H1 (cell line): Measurements from ENCODE around the gene MZF1. TPM values are rescaled to one million over a fixed set of nuclear protein-coding genes. Genes with fewer than 3 reads are reported as not detected.

ENCODE experiments used
- CTCF ChIA-PET: fragments of 300-600 bp; sonication (Branson Sonifier 250); formaldehyde crosslinking; loops from one replicate; lab custom pipeline; 2021; ENCODE audit not compliant: partially characterized antibody; lab: Charles Lee
- POLR2A ChIA-PET: fragments of 300-600 bp; sonication (Branson Sonifier 250); formaldehyde crosslinking; loops from one replicate; lab custom pipeline; 2021; ENCODE audit warnings: inconsistent platforms; ENCODE audit not compliant: partially characterized antibody; lab: Charles Lee
- DNase-seq, 2 experiments: peaks; one replicate each; pipeline versions ENCODE4 v3.0.0 to v3.0.0-alpha.2; 2010 to 2022; ENCODE audit warnings: low spot score in 2 of 2, low read depth in 1 of 2, mixed read lengths in 1 of 2
- FAIRE-seq: peaks from 2 replicates; lab custom pipeline; 2011; peaks lifted over from hg19 to GRCh38; lab: Jason Lieb, UNC
- H2AFZ ChIP-seq: 2 replicates; pipeline ENCODE4 v1.8.1; 2012; ENCODE audit warnings: low read length, inconsistent platforms
- H2AK5ac ChIP-seq: 2 replicates; pipeline ENCODE4 v1.6.1; 2013; ENCODE audit warnings: low read depth, low read length
- H2BK120ac ChIP-seq: replicated peaks from 2 replicates; pipeline ENCODE3; 2013; ENCODE audit warnings: low read depth, low read length, inconsistent platforms
- H2BK12ac ChIP-seq: 2 replicates; pipeline ENCODE4 v1.6.1; 2013; ENCODE audit warnings: low read depth, low read length
- H2BK15ac ChIP-seq: 2 replicates; pipeline ENCODE4 v1.6.1; 2013; ENCODE audit warnings: low read length
- H2BK20ac ChIP-seq: 2 replicates; pipeline ENCODE4 v1.6.1; 2013; ENCODE audit warnings: low read length
- H2BK5ac ChIP-seq: 2 replicates; pipeline ENCODE4 v1.6.1; 2013; ENCODE audit warnings: low read depth, low read length
- H3K14ac ChIP-seq: 2 replicates; pipeline ENCODE4 v1.6.1; 2013; ENCODE audit warnings: inconsistent platforms; ENCODE audit not compliant: insufficient read length
- H3K18ac ChIP-seq: 2 replicates; pipeline ENCODE4 v1.6.1; 2013; ENCODE audit warnings: low read length; ENCODE audit errors: extremely low read depth
- H3K23ac ChIP-seq: 2 replicates; pipeline ENCODE4 v1.6.1; 2013; ENCODE audit warnings: inconsistent platforms; ENCODE audit not compliant: insufficient read length
- H3K23me2 ChIP-seq: 2 replicates; pipeline ENCODE4 v1.6.1; 2013; ENCODE audit warnings: low read depth, low read length
- H3K27ac ChIP-seq: 2 replicates; pipeline ENCODE4 v1.6.1; 2011; ENCODE audit warnings: low read depth, low read length, inconsistent platforms
- H3K27me3 ChIP-seq, 4 experiments: replicated peaks in 1 of 4; 1 replicate in 1 of 4; 2 replicates in 3 of 4; pipeline versions ENCODE4 v1.6.1 to v1.8.1; 2011 to 2013; ENCODE audit warnings: low read length in 3 of 4, mild to moderate bottlenecking in 3 of 4, inconsistent platforms in 2 of 4, mixed read lengths in 2 of 4, moderate library complexity in 1 of 4; ENCODE audit not compliant: control insufficient read depth in 3 of 4, insufficient read depth in 3 of 4; ENCODE audit errors: extremely low read depth in 1 of 4
- H3K36me3 ChIP-seq, 4 experiments: 2 replicates each; pipeline versions ENCODE4 v1.6.1 to v1.8.1; 2011 to 2013; ENCODE audit warnings: mild to moderate bottlenecking in 4 of 4, low read length in 3 of 4, moderate library complexity in 2 of 4, control low read depth in 1 of 4, inconsistent platforms in 1 of 4; ENCODE audit not compliant: insufficient read depth in 4 of 4, control insufficient read depth in 2 of 4
- H3K4ac ChIP-seq: replicated peaks from 2 replicates; pipeline ENCODE3; 2013; ENCODE audit warnings: low read length, low read depth, mixed read lengths, inconsistent platforms; ENCODE audit not compliant: insufficient read length
- H3K4me1 ChIP-seq, 4 experiments: replicated peaks in 1 of 4; 1 replicate in 1 of 4; 2 replicates in 3 of 4; pipeline versions ENCODE4 v1.6.1 to v1.8.1; 2011 to 2013; ENCODE audit warnings: low read length in 3 of 4, inconsistent platforms in 2 of 4, mixed read lengths in 1 of 4; ENCODE audit not compliant: insufficient read depth in 4 of 4, control insufficient read depth in 3 of 4
- H3K4me2 ChIP-seq, 2 experiments: 2 replicates each; pipeline versions ENCODE4 v1.6.1 to v1.8.1; 2011 to 2013; ENCODE audit warnings: low read depth in 2 of 2, low read length in 2 of 2, control low read depth in 1 of 2, inconsistent platforms in 1 of 2, mild to moderate bottlenecking in 1 of 2; ENCODE audit not compliant: insufficient read depth in 1 of 2
- H3K4me3 ChIP-seq, 4 experiments: fragments of 200-600, 300-600 bp in 1 of 4; sonication (generic), shearing (Covaris generic), sonication (Bioruptor Twin) in 1 of 4; 2 replicates each; pipeline versions ENCODE4 v1.5.1 to v1.8.1; 2011 to 2016; ENCODE audit warnings: low read length in 4 of 4, low read depth in 3 of 4, control low read depth in 2 of 4, inconsistent platforms in 2 of 4, mild to moderate bottlenecking in 2 of 4, mixed read lengths in 1 of 4, moderate library complexity in 1 of 4; ENCODE audit not compliant: insufficient read depth in 2 of 4; ENCODE audit errors: extremely low read depth in 1 of 4
- H3K56ac ChIP-seq: replicated peaks from 2 replicates; pipeline ENCODE3; 2013; ENCODE audit warnings: low read depth, mild to moderate bottlenecking, mixed read lengths, low read length, inconsistent platforms; ENCODE audit not compliant: insufficient read length
- H3K79me1 ChIP-seq: 2 replicates; pipeline ENCODE4 v1.6.1; 2013; ENCODE audit warnings: low read depth, low read length, control low read depth
- H3K79me2 ChIP-seq, 2 experiments: 2 replicates each; pipeline versions ENCODE4 v1.6.1 to v1.8.1; 2012 to 2013; ENCODE audit warnings: low read length in 2 of 2, mild to moderate bottlenecking in 2 of 2, inconsistent platforms in 1 of 2; ENCODE audit not compliant: insufficient read depth in 2 of 2, control insufficient read depth in 1 of 2
- H3K9ac ChIP-seq, 4 experiments: replicated peaks in 1 of 4; 1 replicate in 1 of 4; 2 replicates in 3 of 4; pipeline versions ENCODE4 v1.6.1 to v1.8.1; 2011 to 2013; ENCODE audit warnings: low read depth in 3 of 4, low read length in 3 of 4, control low read depth in 2 of 4, mild to moderate bottlenecking in 2 of 4, moderate library complexity in 2 of 4, inconsistent platforms in 1 of 4; ENCODE audit errors: extremely low read depth in 1 of 4
- H3K9me3 ChIP-seq, 2 experiments: 2 replicates each; pipeline versions ENCODE4 v1.6.1 to v1.8.1; 2012 to 2013; ENCODE audit warnings: mild to moderate bottlenecking in 2 of 2, moderate library complexity in 2 of 2, control low read depth in 1 of 2, inconsistent platforms in 1 of 2, low read depth in 1 of 2, low read length in 1 of 2, mixed read lengths in 1 of 2; ENCODE audit not compliant: insufficient read depth in 2 of 2
- H4K20me1 ChIP-seq, 2 experiments: replicated peaks in 1 of 2; 2 replicates each; pipeline versions ENCODE3 to v1.8.1; 2011 to 2013; ENCODE audit warnings: inconsistent platforms in 2 of 2, low read length in 2 of 2, mild to moderate bottlenecking in 1 of 2; ENCODE audit not compliant: insufficient read depth in 2 of 2, control insufficient read depth in 1 of 2
- H4K5ac ChIP-seq: 2 replicates; pipeline ENCODE4 v1.6.1; 2013; ENCODE audit warnings: low read length, low read depth, mixed read lengths, inconsistent platforms; ENCODE audit not compliant: insufficient read length
- H4K8ac ChIP-seq: 2 replicates; pipeline ENCODE4 v1.8.0; 2013; ENCODE audit warnings: mild to moderate bottlenecking, moderate library complexity, low read length, inconsistent platforms; ENCODE audit not compliant: insufficient read depth; ENCODE audit errors: extremely low read depth
- H4K91ac ChIP-seq: replicated peaks from 2 replicates; pipeline ENCODE3; 2013; ENCODE audit warnings: low read length, mixed read lengths, inconsistent platforms; ENCODE audit not compliant: insufficient read length
- CEBPB ChIP-seq: IDR thresholded peaks from 2 replicates; pipeline ENCODE4 v1.6.1; 2012; ENCODE audit warnings: low read depth, low read length
- GABPA ChIP-seq: IDR thresholded peaks from 2 replicates; pipeline ENCODE4 v1.6.1; 2011; ENCODE audit warnings: mild to moderate bottlenecking, low read length, moderate library complexity, borderline replicate concordance; ENCODE audit not compliant: insufficient read depth
- HDAC2 ChIP-seq, 2 experiments: fragments of 300-600 bp in 1 of 2; sonication (generic) in 1 of 2; IDR thresholded peaks; 2 replicates each; pipeline ENCODE4 v1.6.1; 2011 to 2012; ENCODE audit warnings: low read depth in 2 of 2, low read length in 2 of 2, mild to moderate bottlenecking in 2 of 2, moderate library complexity in 2 of 2, borderline replicate concordance in 1 of 2, inconsistent platforms in 1 of 2
- POLR2A ChIP-seq, 2 experiments: IDR thresholded peaks; 1 replicate in 1 of 2; 2 replicates in 1 of 2; pipeline ENCODE4 v1.6.1; 2011; ENCODE audit warnings: low read depth in 2 of 2, low read length in 2 of 2, mild to moderate bottlenecking in 2 of 2; ENCODE audit errors: control extremely low read depth in 1 of 2
- POLR2AphosphoS5 ChIP-seq: IDR thresholded peaks from 2 replicates; pipeline ENCODE4 v1.6.1; 2011; ENCODE audit warnings: low read depth, low read length
- RAD21 ChIP-seq, 2 experiments: IDR thresholded peaks in 1 of 2; conservative IDR thresholded peaks in 1 of 2; 2 replicates each; pipeline ENCODE4 v1.6.1; 2011; ENCODE audit warnings: low read depth in 2 of 2, low read length in 2 of 2, improper control_type of control experiment in 1 of 2, inconsistent platforms in 1 of 2, mild to moderate bottlenecking in 1 of 2, moderate library complexity in 1 of 2
- SIX5 ChIP-seq: IDR thresholded peaks from 2 replicates; pipeline ENCODE4 v1.6.1; 2011; ENCODE audit warnings: mild to moderate bottlenecking, low read depth, low read length
- SRF ChIP-seq: IDR thresholded peaks from 2 replicates; pipeline ENCODE4 v1.6.1; 2011; ENCODE audit warnings: mild to moderate bottlenecking, low read depth, low read length, moderate library complexity
- TAF1 ChIP-seq: IDR thresholded peaks from 2 replicates; pipeline ENCODE4 v1.6.1; 2011; ENCODE audit warnings: mild to moderate bottlenecking, low read depth, low read length
- TAF7 ChIP-seq: optimal IDR thresholded peaks from 2 replicates; pipeline ENCODE3; 2011; ENCODE audit warnings: low read depth, mild to moderate bottlenecking, inconsistent platforms, low read length, moderate library complexity, borderline replicate concordance
- TCF12 ChIP-seq: IDR thresholded peaks from 2 replicates; pipeline ENCODE4 v1.6.1; 2011; ENCODE audit warnings: low read depth, mild to moderate bottlenecking, low read length
- WGBS, 2 experiments: shearing (Covaris generic) in 1 of 2; methylation state at CpG; one replicate each; pipeline versions ENCODE4 v1.1.6 to v1.1.7; 2013 to 2015; ENCODE audit warnings: low lambda C conversion rate in 2 of 2, mixed read lengths in 2 of 2, inconsistent platforms in 1 of 2, low coverage in 1 of 2, missing lambda C conversion rate in 1 of 2; ENCODE audit not compliant: insufficient replicate concordance in 2 of 2, insufficient coverage in 1 of 2, insufficient read length in 1 of 2; ENCODE audit errors: extremely low coverage in 1 of 2, missing lambda C conversion rate in 1 of 2; 5-methylcytosine and 5-hydroxymethylcytosine counted together
- polyA plus RNA-seq, 7 experiments: library from polyadenylated mRNA; depleted of rRNA in 3 of 7; stranded (reverse) in 5 of 7; unstranded in 2 of 7; fragments of >200 nt in 5 of 7; fragments of 200-250 nt in 2 of 7; gene quantifications; 1 replicate in 5 of 7; 2 replicates in 1 of 7; 4 replicates in 1 of 7; pipeline versions ENCODE4 v1.2.1 to v1.2.3, GENCODE V29; 2011 to 2013; ENCODE audit warnings: missing spikeins in 2 of 7, mixed read lengths in 2 of 7
- total RNA-seq: library from RNA; stranded (reverse); fragmentation: NEBNext Ultra II Directional; extraction: Animal tissue kit (Norgen Biotek cat#: 25700); gene quantifications from 2 replicates; pipeline ENCODE4 v1.2.1, GENCODE V29; 2021
- TF ChIP-seq, protein P1 (sequence below): IDR thresholded peaks from 2 replicates; pipeline ENCODE4 v1.6.1; 2012; ENCODE audit warnings: inconsistent platforms

MZF1 gene
- total and polyA plus RNA-seq, 2 of the 8 experiments (the other 6 are each of a cell fraction or from before 2014, with no cell fraction given): 15.2 to 25.0 TPM

DNA sequence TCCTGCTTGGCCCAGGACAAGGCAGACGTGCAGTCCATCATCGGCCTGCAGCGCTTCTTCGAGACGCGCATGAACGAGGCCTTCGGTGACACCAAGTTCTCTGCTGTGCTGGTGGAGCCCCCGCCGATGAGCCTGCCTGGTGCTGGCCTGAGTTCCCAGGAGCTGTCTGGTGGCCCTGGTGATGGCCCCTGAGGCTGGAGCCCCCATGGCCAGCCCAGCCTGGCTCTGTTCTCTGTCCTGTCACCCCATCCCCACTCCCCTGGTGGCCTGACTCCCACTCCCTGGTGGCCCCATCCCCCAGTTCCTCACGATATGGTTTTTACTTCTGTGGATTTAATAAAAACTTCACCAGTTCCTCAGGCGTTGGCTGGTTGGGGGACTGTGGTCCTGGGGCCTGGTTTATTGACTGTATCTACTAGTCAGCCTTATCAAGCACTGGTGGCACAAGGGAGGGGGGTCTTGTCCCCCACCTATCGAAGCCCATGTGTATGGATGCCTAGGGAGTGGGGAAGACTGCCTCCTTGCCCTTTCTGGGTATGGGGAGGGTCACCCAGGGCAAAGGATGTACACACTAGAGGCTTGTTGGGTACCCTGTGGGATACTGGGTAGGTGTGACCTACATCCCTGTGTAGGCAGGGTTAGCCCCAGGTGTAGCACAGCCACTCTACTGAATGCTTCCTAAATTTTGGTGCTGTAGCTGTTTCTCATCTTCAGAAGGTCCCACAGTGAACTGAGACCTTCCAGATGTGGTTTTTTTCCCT is 22.6 kb downstream of the MZF1 start:
- Histone ChIP-seq H3K36me3 (peaks cover 42 to 69% (median 59%) of the 10 kb centered on the region in 4 experiments), H3K56ac (no peak overlapping the region), H4K20me1 (peaks cover 34 to 49% of the 10 kb centered on the region in 2 experiments), H3K23me2 (peaks cover 15% of the 10 kb centered on the region), H3K23ac (no peak overlapping the region), H3K79me1 (peaks cover 22% of the 10 kb centered on the region), H2AK5ac (no peak overlapping the region), H3K18ac (no peak overlapping the region), H3K27me3 (no peaks in the 10 kb centered on the region), H2BK120ac (no peak overlapping the region), H3K4ac (no peak overlapping the region), H3K9ac (no peak overlapping the region), H2BK12ac (no peak overlapping the region), H3K79me2 (peaks cover 19 to 40% of the 10 kb centered on the region in 2 experiments), H4K91ac (no peak overlapping the region), H3K9me3 (no peaks in the 10 kb centered on the region), H2AFZ (no peak overlapping the region), H3K4me3 (no peak overlapping the region), H2BK5ac (no peak overlapping the region), H3K4me1 (peaks cover 3 to 24% (median 14%) of the 10 kb centered on the region in 4 experiments), H3K4me2 (no peak overlapping the region), H2BK15ac (no peak overlapping the region), H4K5ac (no peak overlapping the region), H2BK20ac (no peak overlapping the region), H3K27ac (no peak overlapping the region), H4K8ac (no peak overlapping the region), H3K14ac (no peak overlapping the region)
- ChIA-PET POLR2A (interaction anchor here (1.2 to 13.8 kb wide), 5 partner anchors 14 to 179 kb away, joined by 3 to 650 read pairs (median 6); partner anchors contain the start of genes MZF1, SLC27A5, UBE2M and ZBTB45), CTCF (interaction anchor here (1.2 to 3.8 kb wide), 4 partner anchors 28 to 211 kb away, joined by 3 to 26 read pairs (median 7); partner anchors contain the start of gene ZBTB45)
- DNase-seq (no peak), FAIRE-seq (no peak)
- WGBS, 2 experiments: 98% methylated on average over 13 of the region's 13 CpGs; no CpG with 5 or more reads in 1 of the 2 experiments
- TF ChIP-seq, protein P1, sequence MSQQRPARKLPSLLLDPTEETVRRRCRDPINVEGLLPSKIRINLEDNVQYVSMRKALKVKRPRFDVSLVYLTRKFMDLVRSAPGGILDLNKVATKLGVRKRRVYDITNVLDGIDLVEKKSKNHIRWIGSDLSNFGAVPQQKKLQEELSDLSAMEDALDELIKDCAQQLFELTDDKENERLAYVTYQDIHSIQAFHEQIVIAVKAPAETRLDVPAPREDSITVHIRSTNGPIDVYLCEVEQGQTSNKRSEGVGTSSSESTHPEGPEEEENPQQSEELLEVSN: no peak
- TF ChIP-seq GABPA: no peak
- no peak for TF ChIP-seq SIX5
- no peak for TF ChIP-seq TAF1
- no peak for TF ChIP-seq TCF12
- no peak for TF ChIP-seq HDAC2 (IDR thresholded peaks at IDR 0.05; ENCODE audit: borderline replicate concordance in 1 of 2, low read depth in 2 of 2, low read length in 2 of 2)
- no peak for TF ChIP-seq TAF7
- TF ChIP-seq POLR2AphosphoS5: peak; percentile 71
- TF ChIP-seq SRF: no peak
- no peak for TF ChIP-seq CEBPB
- TF ChIP-seq RAD21 (IDR thresholded peaks at IDR 0.05 in 1 of 2, conservative IDR thresholded peaks at IDR 0.05 in 1 of 2; ENCODE audit: low read depth in 2 of 2, low read length in 2 of 2): no peak
- peak; percentile 19 to 59 for TF ChIP-seq POLR2A (IDR thresholded peaks at IDR 0.05; ENCODE audit: control extremely low read depth in 1 of 2, low read depth in 2 of 2, low read length in 2 of 2)
